ENCODE results near the gene SSNA1.

GRCh38 chr9:137172901-137173795 is 15.3 kb upstream of the SSNA1 start:
- TF ChIP-seq CTCF (IDR thresholded peaks at IDR 0.05) (no peak), EP300 (IDR thresholded peaks at IDR 0.05) (no peak)

Measured in tibial nerve (tissue), 4 donors.